Kidney (tissue), 14 donors: ENCODE data around the gene SRP9. TPM values are rescaled to one million over a fixed set of nuclear protein-coding genes. Genes with fewer than 3 reads are reported as not detected.
A peak's percentile ranks its signal among the peaks of the same experiment; 100 is the strongest.

ENCODE experiments used
- DNase-seq, 5 donors: peaks; one replicate each; pipeline ENCODE4 v3.0.0-alpha.2; 2013 to 2020
- FAIRE-seq: peaks from 2 replicates; lab custom pipeline; 2012; peaks lifted over from hg19 to GRCh38; lab: Jason Lieb, UNC
- H3K27ac ChIP-seq, 2 donors: one replicate each; pipeline ENCODE4 v1.7.0; 2013; ENCODE audit warnings: low read depth in 2 of 2, low read length in 2 of 2, inconsistent platforms in 1 of 2
- H3K27me3 ChIP-seq: one replicate; pipeline ENCODE4 v1.7.1; 2013; ENCODE audit warnings: low read length, inconsistent platforms; ENCODE audit not compliant: control insufficient read depth, insufficient read depth
- H3K36me3 ChIP-seq, 3 donors: one replicate each; pipeline versions ENCODE4 v1.7.0 to v1.7.1; 2013; ENCODE audit warnings: low read length in 3 of 3, control low read depth in 1 of 3, inconsistent platforms in 1 of 3; ENCODE audit not compliant: insufficient read depth in 3 of 3, control insufficient read depth in 2 of 3
- H3K4me1 ChIP-seq, 3 donors: one replicate each; pipeline versions ENCODE4 v1.7.0 to v1.7.1; 2013; ENCODE audit warnings: low read length in 3 of 3, inconsistent platforms in 1 of 3, low read depth in 1 of 3; ENCODE audit not compliant: control insufficient read depth in 2 of 3, insufficient read depth in 2 of 3
- H3K4me3 ChIP-seq, 3 donors: one replicate each; pipeline versions ENCODE4 v1.7.0 to v1.8.1; 2013; ENCODE audit warnings: low read length in 3 of 3, control low read depth in 1 of 3, inconsistent platforms in 1 of 3
- H3K9ac ChIP-seq, 3 donors: one replicate each; pipeline versions ENCODE4 v1.7.0 to v1.7.1; 2013; ENCODE audit warnings: low read length in 3 of 3, control low read depth in 1 of 3, inconsistent platforms in 1 of 3
- H3K9me3 ChIP-seq, 3 donors: one replicate each; pipeline versions ENCODE4 v1.7.0 to v1.7.1; 2013; ENCODE audit warnings: low read length in 3 of 3, control low read depth in 1 of 3, inconsistent platforms in 1 of 3; ENCODE audit not compliant: control insufficient read depth in 2 of 3, insufficient read depth in 1 of 3
- CTCF ChIP-seq: IDR thresholded peaks from 3 replicates; pipeline ENCODE4 v1.5.1; 2012; ENCODE audit warnings: mild to moderate bottlenecking, moderate library complexity, borderline replicate concordance; ENCODE audit not compliant: insufficient read depth; ENCODE audit errors: extremely low read depth
- intact Hi-C: fragments of 100-400 bp; cut with DNase I; formaldehyde crosslinking; loops from one replicate; pipeline ENCODE4 v1.11.1; 2022
- polyA plus RNA-seq: library from polyadenylated mRNA; stranded (reverse); fragments of 350-450 nt; fragmentation: Illumina TruSeq; extraction: RNeasy Lipid Tissue Mini Kit (QIAGEN cat#74804); gene quantifications from one replicate; pipeline ENCODE4 v1.2.3, GENCODE V29; 2014; ENCODE audit warnings: low read depth, low replicate concordance; ENCODE audit not compliant: insufficient read depth
- total RNA-seq: library from RNA; stranded (reverse); fragmentation: NEBNext Ultra II Directional; extraction: Animal tissue kit (Norgen Biotek cat#: 25700); gene quantifications from one replicate; pipeline ENCODE4 v1.2.1, GENCODE V29; 2021
- donor health status: control.
- donor health status: control.
- donor health status: control.
- donor health status: control.
- donor health status: control.
- donor health status: DM: yes; HTN: yes; CAD: no.
- donor health status: Normal renal cell carcinoma (clear cell type).

SRP9 gene
- total and polyA plus RNA-seq, 2 donors from 2014 or later, result 199 to 307 TPM

- peak overlapping the region in 2 of 3 donors; percentile 73 to 79 for H3K4me3 ChIP-seq
- H3K4me1 ChIP-seq, result peaks cover 0 to 42% (median 40%) of the 10 kb centered on the region in 3 donors
- no peaks in the 10 kb centered on the region for H3K36me3 ChIP-seq
- peak in 2 of 5 donors; percentile 32 to 40 for DNase-seq
- TF ChIP-seq CTCF, result peak; percentile 24
- no peak for FAIRE-seq
- peak overlapping the region; percentile 82 to 84 for H3K27ac ChIP-seq
- H3K9me3 ChIP-seq, result no peaks in the 10 kb centered on the region
- H3K9ac ChIP-seq, result peak overlapping the region in 1 of 3 donors; percentile 75
- intact Hi-C loops, result no loop called here
- H3K27me3 ChIP-seq, result no peaks in the 10 kb centered on the region
Observed at GRCh38 chr1:225811622-225812487, 34.2 kb downstream of the SRP9 start.

- H3K9me3 ChIP-seq, result no peaks in the 10 kb centered on the region
- no peak overlapping the region for H3K4me3 ChIP-seq
- H3K4me1 ChIP-seq, result peaks cover 0 to 50% (median 48%) of the 10 kb centered on the region in 3 donors
- peak overlapping the region in 1 of 3 donors; percentile 53 for H3K9ac ChIP-seq
- H3K27me3 ChIP-seq, result no peaks in the 10 kb centered on the region
- H3K36me3 ChIP-seq, result no peaks in the 10 kb centered on the region
- FAIRE-seq, result no peak
- no peak for TF ChIP-seq CTCF
- DNase-seq, result peak in 2 of 5 donors; percentile 44 to 62
- intact Hi-C loops, result no loop called here
- H3K27ac ChIP-seq, result peak overlapping the region; percentile 82 to 84
Observed at GRCh38 chr1:225812488-225813213, 35.0 kb downstream of the SRP9 start.

- FAIRE-seq (no peak), DNase-seq (peak in 4 of 5 donors; percentile 55 to 83 (median 65))
- no peak for TF ChIP-seq CTCF
- Histone ChIP-seq H3K27ac (peak overlapping the region; percentile 82 to 84), H3K4me1 (peaks cover 0 to 57% (median 53%) of the 10 kb centered on the region in 3 donors), H3K9ac (peak overlapping the region in 1 of 3 donors; percentile 53), H3K9me3 (no peaks in the 10 kb centered on the region), H3K4me3 (no peak overlapping the region), H3K27me3 (no peaks in the 10 kb centered on the region), H3K36me3 (no peaks in the 10 kb centered on the region)
- intact Hi-C loops, result no loop called here
Observed at GRCh38 chr1:225813214-225813964, 35.8 kb downstream of the SRP9 start.
